ENCODE results near the gene SEMA3A.
"Not testable (repeated sequence)": the region's sequence is repeated elsewhere in the genome, so short reads cannot be mapped to it uniquely, and the experiment has no call there.

SEMA3A gene

GRCh38 chr7:84062489-84062901 is 132.1 kb downstream of the SEMA3A start:
- DNase-seq (ENCODE audit: low read depth in 2 of 2): not testable (repeated sequence)

- DNase-seq (ENCODE audit: low read depth in 2 of 2): no peak
Measured at GRCh38 chr7:84060760-84061261, 133.8 kb downstream of the SEMA3A start.

DNA sequence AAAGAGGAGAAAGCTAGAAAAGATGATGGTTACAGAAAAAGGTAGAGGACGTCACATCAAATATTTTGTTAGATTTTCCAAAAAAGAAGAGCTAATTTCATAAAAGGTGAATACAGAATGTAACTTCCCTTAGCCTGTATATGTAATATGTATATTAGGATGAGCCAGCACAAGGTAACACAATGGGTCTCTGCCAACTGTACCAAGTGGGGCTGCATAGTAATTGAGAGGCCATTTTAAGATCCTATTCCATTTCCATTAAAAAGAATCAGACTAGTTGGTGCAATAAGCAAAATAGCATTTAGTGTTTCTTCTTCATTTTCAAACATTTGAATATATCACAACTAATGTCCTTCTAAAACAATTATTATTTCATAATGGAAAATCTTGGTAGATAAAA is 134.6 kb downstream of the SEMA3A start:
- no peak for DNase-seq (ENCODE audit: low read depth in 2 of 2)

DNA sequence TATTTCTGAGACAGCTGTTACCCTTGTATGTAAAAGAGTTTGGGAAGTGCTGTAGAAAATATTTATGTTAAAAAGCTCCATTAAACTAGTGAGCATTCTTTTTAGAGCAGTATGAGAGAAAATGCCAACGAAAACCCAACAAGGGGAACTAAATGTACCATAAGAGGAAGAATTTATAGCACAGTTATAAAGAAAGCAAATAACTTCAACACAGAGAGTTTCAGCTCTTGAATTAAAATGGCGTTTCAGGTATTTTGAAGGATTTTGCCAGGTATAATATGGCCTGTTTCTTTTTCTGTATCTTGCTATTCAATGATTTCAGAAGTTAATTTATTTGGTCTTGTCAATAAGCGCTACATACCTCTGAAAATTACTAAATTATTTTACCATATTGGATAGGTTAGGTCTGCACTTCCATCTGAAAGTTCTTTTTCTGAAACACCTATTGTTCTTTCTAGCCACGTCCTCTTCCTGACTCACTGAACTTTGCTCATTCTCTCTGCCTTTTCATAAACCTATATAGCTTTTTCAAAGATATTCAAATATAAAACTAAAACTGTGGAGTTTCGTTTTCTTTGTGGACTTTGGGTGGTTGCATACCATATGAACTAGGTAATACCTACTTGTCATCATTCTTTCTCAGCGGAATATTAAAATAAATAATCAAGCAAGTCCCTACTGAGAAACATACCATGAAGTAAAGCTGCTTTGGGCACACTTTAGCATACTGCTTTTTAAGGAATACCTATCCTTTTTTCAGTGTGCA is 136.1 kb downstream of the SEMA3A start:
- no peak for DNase-seq (ENCODE audit: low read depth in 2 of 2)

DNA sequence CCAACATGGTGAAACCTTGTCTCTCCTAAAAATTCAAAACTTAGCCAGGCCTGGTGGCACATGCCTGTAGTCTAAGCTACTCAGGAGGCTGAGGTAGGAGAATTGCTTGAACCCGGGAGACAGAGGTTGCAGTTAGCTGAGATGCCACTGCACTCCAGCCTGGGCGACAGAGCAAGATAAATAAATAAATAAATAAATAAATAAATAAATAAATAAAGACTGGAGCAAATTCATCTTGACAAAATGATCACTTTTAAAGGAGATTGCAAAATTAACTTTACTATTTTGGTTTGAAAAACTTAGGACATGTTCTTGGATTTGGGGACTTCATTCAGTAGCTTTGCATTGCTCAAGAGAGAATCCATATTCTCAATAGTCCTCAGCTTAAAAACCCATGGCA is 137.0 kb downstream of the SEMA3A start:
- no peak for DNase-seq (ENCODE audit: low read depth in 2 of 2)

- DNase-seq (ENCODE audit: low read depth in 2 of 2): no peak
Measured at GRCh38 chr7:84055904-84056605, 138.5 kb downstream of the SEMA3A start.

DNA sequence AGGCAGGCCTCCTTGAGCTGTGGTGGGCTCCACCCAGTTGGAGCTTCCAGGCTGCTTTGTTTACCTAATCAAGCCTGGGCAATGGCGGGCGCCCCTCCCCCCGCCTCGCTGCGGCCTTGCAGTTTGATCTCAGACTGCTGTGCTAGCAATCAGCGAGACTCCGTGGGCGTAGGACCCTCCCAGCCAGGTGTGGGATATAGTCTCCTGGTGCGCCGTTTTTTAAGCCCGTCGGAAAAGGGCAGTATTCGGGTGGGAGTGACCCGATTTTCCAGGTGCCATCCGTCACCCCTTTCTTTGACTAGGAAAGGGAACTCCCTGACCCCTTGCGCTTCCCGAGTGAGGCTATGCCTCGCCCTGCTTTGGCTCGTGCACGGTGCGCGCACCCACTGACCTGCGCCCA is 139.4 kb downstream of the SEMA3A start:
- DNase-seq (ENCODE audit: low read depth in 2 of 2): not testable (repeated sequence)

GRCh38 chr7:84049071-84049836 is 145.3 kb downstream of the SEMA3A start:
- DNase-seq (ENCODE audit: low read depth in 2 of 2): no peak

DNA sequence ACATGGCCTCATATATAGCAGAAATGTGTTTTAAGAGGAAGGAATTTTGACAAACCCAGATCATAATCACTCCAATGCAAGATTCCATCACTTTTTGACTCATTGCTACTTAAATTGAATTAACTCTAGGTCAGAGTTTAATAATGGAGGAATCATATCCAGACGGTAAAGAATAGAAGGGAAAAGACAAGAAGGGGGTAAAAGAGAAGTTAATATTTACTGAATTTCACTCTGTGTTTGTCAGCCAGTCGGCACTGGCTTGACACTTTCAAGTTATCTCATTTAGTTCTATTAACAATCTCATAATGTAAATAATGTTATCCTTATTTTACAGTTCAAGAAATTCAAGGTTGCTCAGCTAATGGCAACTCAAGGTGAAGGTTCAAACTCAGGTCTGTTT is 147.5 kb downstream of the SEMA3A start:
- no peak for DNase-seq (ENCODE audit: low read depth in 2 of 2)

DNA sequence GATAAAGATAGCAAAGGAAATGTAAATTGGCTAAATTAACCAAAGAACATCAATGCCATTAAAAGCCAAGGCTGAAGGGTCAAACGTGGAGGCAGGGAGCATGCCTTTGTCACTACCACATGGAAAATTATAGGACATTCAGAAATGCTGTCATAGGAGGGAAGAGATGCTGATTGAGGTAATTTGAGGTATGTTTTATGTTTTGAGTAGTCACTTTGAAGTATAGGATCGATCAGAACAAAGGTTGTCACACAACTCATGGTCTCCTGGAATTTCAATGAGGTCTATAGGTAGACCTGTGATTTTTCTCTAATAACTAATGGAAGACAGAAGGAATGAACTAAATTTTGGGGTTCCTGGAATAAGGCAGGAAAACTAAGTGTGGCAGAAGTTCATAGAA is 149.8 kb downstream of the SEMA3A start:
- DNase-seq (ENCODE audit: low read depth in 2 of 2): no peak

DNA sequence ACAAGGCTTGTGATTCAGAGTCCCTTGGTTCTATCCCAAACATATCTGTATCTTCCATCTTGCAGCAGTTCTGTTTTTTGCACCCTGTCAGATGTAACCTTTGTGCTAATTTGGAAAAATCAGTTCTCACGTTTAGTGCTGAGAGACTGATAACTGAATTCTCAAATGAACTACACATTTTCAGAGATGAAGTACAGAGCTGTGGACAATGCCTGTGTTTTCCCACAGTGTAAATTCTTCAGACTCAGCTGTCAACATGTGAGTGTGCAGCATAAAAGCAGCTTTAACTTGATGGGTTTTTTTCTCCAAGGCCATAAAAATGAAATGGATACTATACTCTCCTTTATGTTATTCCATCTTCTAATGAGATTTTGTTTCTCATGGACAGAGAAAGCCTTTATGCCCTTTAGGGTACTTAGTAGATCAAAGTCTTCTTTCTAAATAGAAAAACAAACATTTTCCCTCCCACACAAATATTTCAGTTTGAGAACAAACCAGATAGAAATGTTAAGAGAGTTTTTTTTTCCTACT is 150.9 kb downstream of the SEMA3A start:
- DNase-seq (ENCODE audit: low read depth in 2 of 2): no peak

- no peak for DNase-seq (ENCODE audit: low read depth in 2 of 2)
Measured at GRCh38 chr7:84042110-84042539, 152.5 kb downstream of the SEMA3A start.

GRCh38 chr7:84041649-84042048 is 152.9 kb downstream of the SEMA3A start:
- no peak for DNase-seq (ENCODE audit: low read depth in 2 of 2)

DNA sequence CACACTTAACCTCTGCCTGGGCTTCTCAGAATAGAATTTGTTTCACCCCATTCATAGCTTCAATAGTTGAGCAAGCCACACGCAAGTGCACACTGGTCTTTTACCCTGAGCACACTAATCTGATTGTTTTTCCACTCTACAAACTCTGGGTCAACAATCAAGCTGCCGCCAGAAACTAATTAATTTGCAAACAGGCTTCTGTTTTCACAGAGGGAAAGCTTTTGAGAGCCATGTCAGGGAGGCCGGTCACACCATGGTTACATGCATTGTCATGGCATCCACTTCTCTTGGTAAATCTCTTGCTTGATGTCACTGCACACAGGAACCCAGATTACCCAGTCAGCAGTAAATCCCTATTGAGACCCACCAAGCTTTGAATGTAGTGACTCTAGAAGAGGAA is 154.2 kb downstream of the SEMA3A start:
- no peak for DNase-seq (ENCODE audit: low read depth in 2 of 2)

- no peak for DNase-seq (ENCODE audit: low read depth in 2 of 2)
Measured at GRCh38 chr7:84039432-84039831, 155.2 kb downstream of the SEMA3A start.

DNA sequence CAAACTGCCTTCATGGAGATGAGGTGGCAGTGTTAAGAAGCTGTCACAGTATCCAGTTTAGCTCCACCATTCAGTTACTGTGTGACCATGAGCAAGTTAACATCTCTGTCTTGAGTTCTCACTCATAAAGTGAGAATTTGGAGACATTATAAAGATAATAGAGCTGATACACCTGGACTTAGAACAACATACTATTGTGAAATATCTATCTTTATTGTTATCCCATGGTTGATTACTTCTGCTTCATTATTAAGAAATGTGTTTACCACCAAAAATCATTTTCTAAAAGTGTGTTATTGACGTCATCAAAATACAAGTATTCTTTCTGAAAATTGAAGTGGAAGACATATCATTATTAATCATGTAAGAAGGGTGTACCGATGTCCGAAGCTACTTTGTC is 166.9 kb downstream of the SEMA3A start:
- DNase-seq (ENCODE audit: low read depth in 2 of 2): no peak

- DNase-seq (ENCODE audit: low read depth in 2 of 2): no peak
Measured at GRCh38 chr7:84025332-84025927, 169.2 kb downstream of the SEMA3A start.

- no peak for DNase-seq (ENCODE audit: low read depth in 2 of 2)
Measured at GRCh38 chr7:84022684-84023308, 171.8 kb downstream of the SEMA3A start.

DNA sequence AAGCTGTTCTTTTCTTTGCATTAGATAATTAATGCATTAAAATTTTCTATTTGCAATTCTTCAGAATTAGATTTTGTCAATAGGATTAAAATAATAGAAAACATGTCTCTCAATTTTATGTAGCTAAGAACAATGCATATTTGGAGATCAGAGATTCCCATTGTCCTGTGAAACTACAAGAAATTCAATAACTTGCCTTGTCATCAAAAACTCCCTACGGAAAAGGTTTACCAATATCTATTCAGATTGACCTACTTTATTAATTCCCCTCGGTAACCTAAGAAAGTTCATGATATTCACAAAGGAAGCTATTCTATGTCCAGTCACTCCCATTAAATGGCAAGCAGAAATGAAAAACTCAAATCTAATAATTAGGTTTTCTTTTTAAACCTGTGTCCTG is 172.6 kb downstream of the SEMA3A start:
- DNase-seq (ENCODE audit: low read depth in 2 of 2): no peak

DNA sequence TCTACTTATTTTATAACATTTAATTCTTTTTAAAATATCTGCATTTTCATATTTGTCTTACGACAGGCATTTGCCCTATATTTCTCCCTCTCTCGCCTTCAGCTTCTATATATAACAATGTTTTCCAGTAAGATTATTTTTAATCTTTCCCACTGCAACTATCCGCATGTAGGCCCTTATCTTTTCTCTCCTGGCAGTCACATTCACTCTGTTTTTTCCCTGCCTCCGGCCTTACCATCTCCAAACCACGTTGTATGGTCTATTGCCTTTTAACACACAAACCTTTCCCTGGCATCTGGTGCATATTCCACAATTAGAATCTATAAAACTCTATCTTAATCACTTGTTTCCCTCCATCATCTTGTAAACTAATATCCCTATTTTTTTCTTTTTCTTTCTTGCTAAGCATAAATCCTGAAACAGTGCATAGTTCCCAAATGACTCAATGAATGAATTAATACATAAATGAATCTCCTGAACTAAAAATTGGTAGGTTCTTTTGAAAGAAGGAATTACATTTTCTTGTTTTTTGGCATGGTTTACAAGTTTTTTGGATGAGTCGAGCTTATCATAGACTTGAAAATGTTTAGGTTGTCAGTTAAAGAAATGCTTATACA is 173.2 kb downstream of the SEMA3A start:
- no peak for DNase-seq (ENCODE audit: low read depth in 2 of 2)

DNA sequence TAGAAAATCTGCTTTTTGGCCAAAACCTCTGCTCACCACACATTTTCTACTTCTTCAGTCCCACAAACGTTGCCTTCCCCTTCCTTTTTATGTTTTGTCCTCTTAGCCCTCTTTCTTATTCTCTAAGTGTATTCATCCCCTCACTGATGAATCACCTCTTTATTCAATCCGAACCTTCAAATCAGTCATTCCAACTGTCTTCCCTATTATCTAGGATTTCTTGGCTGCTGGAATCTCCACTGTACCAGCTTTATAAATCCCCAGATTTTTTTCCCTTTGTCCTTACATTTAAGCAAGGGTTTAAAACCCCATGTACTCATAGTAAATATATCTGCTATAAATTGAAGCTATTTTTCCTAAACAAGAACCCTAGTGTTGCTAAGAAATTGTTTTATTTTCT is 176.9 kb downstream of the SEMA3A start:
- DNase-seq (ENCODE audit: low read depth in 2 of 2): no peak
